AG10803 (cell line): ENCODE data around the gene MUC5B.

Source experiments
- DNase-seq: peaks from one replicate; pipeline ENCODE4 v3.0.0; 2010; ENCODE audit warnings: low read depth
- H3K4me3 ChIP-seq: 2 replicates; pipeline ENCODE4 v1.5.1; 2011; ENCODE audit warnings: mild to moderate bottlenecking, low read length, control low read depth
- CTCF ChIP-seq: conservative IDR thresholded peaks from 2 replicates; pipeline ENCODE4 v1.5.1; 2011; ENCODE audit warnings: mild to moderate bottlenecking, low read length, control low read depth, inconsistent platforms

Gene MUC5B

DNA sequence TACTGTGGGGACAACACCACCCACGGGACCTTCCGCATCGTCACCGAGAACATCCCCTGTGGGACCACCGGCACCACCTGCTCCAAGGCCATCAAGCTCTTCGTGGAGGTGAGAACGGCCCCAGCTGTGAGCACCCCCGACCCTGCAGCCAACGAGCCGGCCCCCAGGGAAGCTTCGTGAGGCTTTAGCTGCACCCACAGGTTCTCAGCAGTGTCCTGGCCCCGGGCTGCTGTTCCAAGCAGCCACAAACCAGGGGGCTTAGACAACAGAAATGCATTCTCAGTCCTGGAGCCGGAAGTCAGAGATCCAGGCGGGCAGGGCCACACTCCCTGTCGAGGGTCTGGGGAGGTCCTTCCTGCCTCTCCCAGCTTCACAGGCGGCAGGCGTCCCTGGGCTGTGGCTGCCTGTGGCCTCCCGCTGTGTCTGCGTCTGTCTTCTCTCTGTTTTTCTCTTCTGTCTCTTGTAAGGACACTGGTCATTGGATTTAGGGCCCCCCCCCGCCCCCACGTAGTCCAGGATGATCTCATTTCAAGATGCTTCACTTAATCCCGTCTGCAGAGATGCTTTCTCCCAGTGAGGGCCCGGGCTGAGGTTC is 12.5 kb downstream of the MUC5B start:
- H3K4me3 ChIP-seq = no peak overlapping the region
- TF ChIP-seq CTCF = no peak
- DNase-seq = no peak

DNA sequence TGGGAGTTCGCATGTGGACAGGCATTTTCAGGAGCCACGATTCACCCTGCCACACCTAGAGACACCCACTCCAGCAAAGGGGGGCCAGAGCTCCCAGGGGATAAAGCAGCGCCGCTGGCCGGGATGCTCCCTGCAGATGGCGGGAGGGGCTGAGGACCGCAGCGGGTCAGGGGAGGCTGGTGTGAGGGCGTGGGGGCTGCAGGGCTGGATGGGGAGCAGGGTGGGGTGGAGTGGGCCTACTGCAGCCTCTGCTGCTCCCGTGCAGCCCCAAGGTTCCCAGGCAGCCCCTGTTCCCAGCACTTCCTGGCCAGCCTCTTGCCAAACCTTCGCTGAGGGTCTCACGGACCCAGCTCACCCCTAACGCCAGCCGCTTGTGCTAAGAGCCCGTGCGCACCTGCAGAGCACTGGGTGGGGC is 13.0 kb downstream of the MUC5B start:
- TF ChIP-seq CTCF = no peak
- no peak overlapping the region for H3K4me3 ChIP-seq
- DNase-seq = no peak

GRCh38 chr11:1236316-1237127 is 13.7 kb downstream of the MUC5B start:
- DNase-seq = no peak
- no peak for TF ChIP-seq CTCF
- no peak overlapping the region for H3K4me3 ChIP-seq

DNA sequence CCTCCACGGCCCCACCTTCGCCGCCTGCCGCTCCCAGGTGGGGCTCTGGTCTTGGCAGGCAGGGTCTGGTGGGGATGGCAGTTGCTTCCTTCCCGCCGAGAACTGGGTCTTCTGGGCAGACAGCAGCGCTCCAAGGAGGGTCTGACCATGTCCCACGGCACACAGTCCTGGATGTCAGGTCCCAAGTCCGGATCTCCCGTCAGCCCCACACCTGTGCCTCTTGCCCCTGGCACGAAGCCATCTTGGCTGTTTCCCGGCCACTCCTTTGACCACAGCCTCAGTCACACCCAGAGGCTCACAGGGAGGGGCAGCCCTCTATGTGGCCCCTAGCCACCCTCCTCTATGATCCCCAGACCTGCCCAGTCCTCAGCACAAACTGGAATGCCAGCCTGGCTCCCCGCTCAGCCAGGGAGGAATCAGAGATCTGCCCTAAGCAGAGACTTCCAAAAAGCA is 14.3 kb downstream of the MUC5B start:
- H3K4me3 ChIP-seq = no peak overlapping the region
- no peak for TF ChIP-seq CTCF
- DNase-seq = no peak

- DNase-seq = no peak
- no peak overlapping the region for H3K4me3 ChIP-seq
- no peak for TF ChIP-seq CTCF
These were observed 15.0 kb downstream of the MUC5B start for GRCh38 chr11:1237851-1238250.

GRCh38 chr11:1238767-1239595 is 16.1 kb downstream of the MUC5B start:
- DNase-seq = no peak
- H3K4me3 ChIP-seq = no peak overlapping the region
- TF ChIP-seq CTCF = no peak
